Neutrophil (primary cell): ENCODE measurements around the gene DYRK1A.
"Not testable (repeated sequence)": the region's sequence is repeated elsewhere in the genome, so short reads cannot be mapped to it uniquely, and the experiment has no call there.

Source experiments
- H3K27ac ChIP-seq: fragments of 200-600 bp; sonication (generic); 2 replicates; pipeline ENCODE4 v1.5.1; 2016; ENCODE audit warnings: mild to moderate bottlenecking, moderate library complexity
- H3K27me3 ChIP-seq: fragments of 200-600 bp; sonication (generic); 2 replicates; pipeline ENCODE4 v1.6.0; 2016; ENCODE audit warnings: mild to moderate bottlenecking
- H3K36me3 ChIP-seq: fragments of 200-600 bp; sonication (generic); 2 replicates; pipeline ENCODE4 v1.5.1; 2017
- H3K4me1 ChIP-seq, 2 experiments: fragments of 200-600 bp in 1 of 2; sonication (generic) in 1 of 2; 1 replicate in 1 of 2; 2 replicates in 1 of 2; pipeline versions ENCODE4 v1.5.1 to v1.6.1; 2013 to 2016; ENCODE audit warnings: low read depth in 1 of 2, low read length in 1 of 2, mild to moderate bottlenecking in 1 of 2, moderate library complexity in 1 of 2; ENCODE audit not compliant: control insufficient read depth in 1 of 2, insufficient read depth in 1 of 2
- H3K4me3 ChIP-seq, 2 experiments: fragments of 200-600 bp in 1 of 2; sonication (generic) in 1 of 2; 1 replicate in 1 of 2; 2 replicates in 1 of 2; pipeline ENCODE4 v1.5.1; 2013 to 2016; ENCODE audit warnings: low read depth in 1 of 2, low read length in 1 of 2, mild to moderate bottlenecking in 1 of 2, moderate library complexity in 1 of 2
- H3K9me3 ChIP-seq: fragments of 200-600 bp; sonication (generic); 2 replicates; pipeline ENCODE4 v1.5.1; 2016
- TF ChIP-seq, protein P1 (sequence below): fragments of 200-600 bp; sonication (generic); IDR thresholded peaks from 2 replicates; pipeline ENCODE4 v1.5.1; 2016; ENCODE audit warnings: antibody characterized with exemption

The DYRK1A gene

DNA sequence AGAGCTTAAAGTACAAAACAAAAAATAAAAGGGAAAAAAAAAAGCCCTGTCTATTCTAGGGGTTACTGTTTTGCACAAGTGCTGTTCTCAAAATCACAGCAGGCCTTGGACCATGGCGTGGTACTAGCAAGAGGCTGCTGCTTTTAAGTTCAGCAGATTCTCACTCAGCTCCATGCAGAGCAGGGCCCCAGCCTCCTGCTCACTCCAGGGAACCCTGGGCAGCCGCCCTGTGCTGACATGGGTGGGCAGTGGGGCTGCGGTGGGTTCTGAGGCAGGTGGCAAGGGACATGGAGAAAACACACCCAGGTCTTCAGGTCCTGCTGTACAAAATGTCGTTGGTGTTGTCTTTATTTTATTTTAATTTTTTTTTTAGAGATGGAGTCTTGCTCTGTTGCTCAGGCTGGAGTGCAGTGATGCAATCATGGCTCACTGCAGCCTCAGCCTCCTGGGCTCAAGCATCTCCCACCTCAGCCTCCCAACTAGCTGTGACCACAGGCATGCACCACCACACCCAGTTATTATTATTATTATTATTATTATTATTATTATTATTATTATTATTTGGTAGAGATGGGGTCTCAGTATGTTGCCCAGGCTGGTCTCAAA lies 170.9 kb downstream of the DYRK1A start:
- no peak overlapping the region for H3K4me3 ChIP-seq
- TF ChIP-seq, protein P1, sequence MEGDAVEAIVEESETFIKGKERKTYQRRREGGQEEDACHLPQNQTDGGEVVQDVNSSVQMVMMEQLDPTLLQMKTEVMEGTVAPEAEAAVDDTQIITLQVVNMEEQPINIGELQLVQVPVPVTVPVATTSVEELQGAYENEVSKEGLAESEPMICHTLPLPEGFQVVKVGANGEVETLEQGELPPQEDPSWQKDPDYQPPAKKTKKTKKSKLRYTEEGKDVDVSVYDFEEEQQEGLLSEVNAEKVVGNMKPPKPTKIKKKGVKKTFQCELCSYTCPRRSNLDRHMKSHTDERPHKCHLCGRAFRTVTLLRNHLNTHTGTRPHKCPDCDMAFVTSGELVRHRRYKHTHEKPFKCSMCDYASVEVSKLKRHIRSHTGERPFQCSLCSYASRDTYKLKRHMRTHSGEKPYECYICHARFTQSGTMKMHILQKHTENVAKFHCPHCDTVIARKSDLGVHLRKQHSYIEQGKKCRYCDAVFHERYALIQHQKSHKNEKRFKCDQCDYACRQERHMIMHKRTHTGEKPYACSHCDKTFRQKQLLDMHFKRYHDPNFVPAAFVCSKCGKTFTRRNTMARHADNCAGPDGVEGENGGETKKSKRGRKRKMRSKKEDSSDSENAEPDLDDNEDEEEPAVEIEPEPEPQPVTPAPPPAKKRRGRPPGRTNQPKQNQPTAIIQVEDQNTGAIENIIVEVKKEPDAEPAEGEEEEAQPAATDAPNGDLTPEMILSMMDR, result no peak
- H3K9me3 ChIP-seq, result no peaks in the 10 kb centered on the region
- no peaks in the 10 kb centered on the region for H3K36me3 ChIP-seq
- H3K27ac ChIP-seq, result no peak overlapping the region
- H3K27me3 ChIP-seq, result peaks cover 41% of the 10 kb centered on the region
- H3K4me1 ChIP-seq, result no peaks in the 10 kb centered on the region

DNA sequence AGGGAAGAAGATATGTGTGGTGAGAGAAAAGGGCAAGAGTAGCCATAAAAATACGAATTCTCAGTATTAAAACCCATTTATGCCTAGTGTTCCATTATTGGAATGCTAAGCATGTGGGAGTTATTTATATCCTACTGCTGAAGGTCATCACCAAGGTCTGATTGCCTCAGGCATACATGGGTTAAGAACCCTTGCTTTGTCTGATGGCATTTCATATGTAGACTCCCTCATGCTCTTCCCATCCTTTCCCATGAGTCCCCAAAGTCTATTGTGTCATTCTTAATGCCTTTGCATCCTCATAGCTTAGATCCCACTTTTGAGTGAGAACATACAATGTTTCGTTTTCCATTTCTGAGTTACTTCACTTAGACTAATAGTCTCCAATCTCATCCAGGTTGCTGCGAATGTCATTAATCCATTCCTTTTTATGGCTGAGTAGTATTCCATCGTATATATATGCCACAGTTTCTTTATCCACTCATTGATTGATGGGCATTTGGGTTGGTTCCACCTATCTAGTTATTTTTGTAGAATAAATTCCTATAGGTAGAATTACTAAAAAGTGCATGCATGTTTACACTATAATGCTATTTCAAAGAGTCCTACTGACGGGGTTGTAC lies 172.5 kb downstream of the DYRK1A start:
- no peaks in the 10 kb centered on the region for H3K4me1 ChIP-seq
- TF ChIP-seq, protein P1, result no peak
- no peaks in the 10 kb centered on the region for H3K9me3 ChIP-seq
- H3K27me3 ChIP-seq, result peaks cover 25% of the 10 kb centered on the region
- H3K27ac ChIP-seq, result no peak overlapping the region
- no peaks in the 10 kb centered on the region for H3K36me3 ChIP-seq
- H3K4me3 ChIP-seq, result no peak overlapping the region

DNA sequence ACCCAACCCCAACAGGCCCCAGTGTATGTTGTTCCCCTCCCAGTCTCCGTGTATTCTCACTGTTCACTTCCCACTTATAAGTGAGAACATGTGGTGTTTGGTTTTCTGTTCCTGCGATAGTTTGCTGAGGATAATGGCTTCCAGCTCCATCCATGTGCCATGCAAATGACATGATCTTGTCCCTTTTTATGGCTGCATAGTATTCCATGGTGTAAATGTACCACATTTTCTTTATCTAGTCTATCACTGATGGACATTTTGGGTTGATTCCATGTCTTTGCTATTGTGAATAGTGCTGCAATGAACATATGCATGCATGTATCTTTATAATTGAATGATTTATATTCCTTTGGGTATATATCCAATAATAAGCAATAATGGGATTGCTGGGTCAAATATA lies 174.6 kb downstream of the DYRK1A start:
- H3K27me3 ChIP-seq, result peaks cover 18% of the 10 kb centered on the region
- H3K36me3 ChIP-seq, H3K4me3 ChIP-seq, H3K9me3 ChIP-seq, H3K27ac ChIP-seq, H3K4me1 ChIP-seq: not testable (repeated sequence)

DNA sequence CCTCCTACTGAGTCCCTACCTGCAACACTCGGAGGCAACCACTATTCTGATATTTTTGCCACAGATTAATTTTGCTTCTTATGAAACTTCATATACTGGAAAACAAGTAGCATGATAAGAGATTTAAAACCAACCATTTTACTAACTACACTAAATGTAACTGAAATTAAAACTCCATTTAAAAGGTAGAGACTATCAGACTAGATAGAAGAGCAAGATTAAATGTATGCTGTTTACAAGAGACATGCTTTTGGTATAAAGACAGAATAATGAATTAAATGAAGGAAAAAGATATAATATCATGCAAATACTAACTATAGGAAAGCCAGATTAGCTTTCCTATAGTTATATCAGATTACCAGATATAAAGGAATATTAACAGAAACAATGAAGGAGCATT lies 175.9 kb downstream of the DYRK1A start:
- Histone ChIP-seq H3K4me1 (peaks cover 0 to 4% of the 10 kb centered on the region in 2 experiments), H3K27ac (no peak overlapping the region), H3K9me3 (no peaks in the 10 kb centered on the region), H3K36me3 (no peaks in the 10 kb centered on the region), H3K4me3 (no peak overlapping the region), H3K27me3 (peaks cover 32% of the 10 kb centered on the region)
- TF ChIP-seq, protein P1, result no peak

DNA sequence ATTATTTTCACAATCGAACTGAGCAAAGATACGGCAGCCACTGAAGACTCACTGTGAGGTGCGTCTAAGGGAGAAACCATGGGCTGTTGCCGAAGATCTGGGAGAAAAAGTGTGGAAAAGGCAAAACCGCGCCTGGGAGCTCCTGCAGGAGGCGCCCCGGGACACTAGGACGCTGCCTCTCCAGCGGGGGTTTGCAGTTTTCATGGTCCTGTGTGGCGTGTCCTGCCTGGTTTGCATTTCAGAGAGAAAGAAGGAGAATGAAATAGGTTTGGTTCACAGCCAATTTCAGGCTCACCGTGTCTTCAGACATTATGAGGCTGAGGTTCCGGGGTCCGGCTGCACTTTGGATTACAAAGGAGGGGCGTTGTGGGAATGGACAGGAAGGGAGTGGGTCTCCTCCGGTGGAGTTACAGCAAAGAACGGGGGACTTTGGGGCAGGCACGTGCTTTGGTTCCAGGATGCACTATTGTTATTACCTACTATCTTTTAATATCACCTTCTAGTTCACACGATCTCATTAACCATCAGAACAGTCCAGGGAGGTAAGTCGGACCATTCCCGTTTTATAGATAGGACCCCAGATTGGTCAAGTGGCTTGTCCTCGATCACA lies 179.8 kb downstream of the DYRK1A start:
- no peak overlapping the region for H3K27ac ChIP-seq
- H3K36me3 ChIP-seq, result no peaks in the 10 kb centered on the region
- H3K9me3 ChIP-seq, result no peaks in the 10 kb centered on the region
- TF ChIP-seq, protein P1, result no peak
- H3K4me1 ChIP-seq, result peaks cover 0 to 4% of the 10 kb centered on the region in 2 experiments
- no peak overlapping the region for H3K4me3 ChIP-seq
- H3K27me3 ChIP-seq, result peaks cover 41% of the 10 kb centered on the region

DNA sequence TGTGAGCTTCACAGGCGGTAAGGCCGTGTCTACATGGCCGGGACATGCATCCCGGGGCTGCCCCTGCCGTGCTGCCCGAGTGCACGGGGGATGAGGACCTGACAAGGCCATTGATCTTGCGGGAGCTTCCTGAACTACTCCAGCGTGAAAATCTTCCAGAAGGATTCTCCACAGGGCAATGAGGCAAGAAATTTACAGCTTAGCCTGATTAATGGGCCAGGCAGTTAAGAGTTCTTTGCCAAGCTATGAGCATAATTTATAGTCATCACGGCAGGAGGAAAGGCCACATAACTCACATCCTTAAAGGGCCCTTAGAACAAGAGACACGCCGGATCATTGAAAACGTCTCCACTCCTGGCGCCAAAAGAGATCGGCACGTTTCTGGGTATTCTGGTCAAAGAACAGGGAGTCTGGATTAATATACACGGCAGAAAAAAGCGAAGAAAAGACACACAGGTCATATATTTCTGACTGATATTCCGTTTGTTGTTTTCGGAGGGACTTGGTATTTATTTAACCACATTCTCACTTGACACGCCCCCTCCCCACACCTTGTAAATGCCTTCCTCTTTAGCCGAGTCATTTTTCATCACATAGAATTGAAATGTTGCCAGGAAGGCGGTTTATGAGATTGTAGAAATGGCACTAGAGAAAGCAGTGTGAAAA lies 180.5 kb downstream of the DYRK1A start:
- H3K27me3 ChIP-seq, result peaks cover 41% of the 10 kb centered on the region
- no peaks in the 10 kb centered on the region for H3K9me3 ChIP-seq
- peaks cover 0 to 4% of the 10 kb centered on the region in 2 experiments for H3K4me1 ChIP-seq
- no peak overlapping the region for H3K4me3 ChIP-seq
- no peaks in the 10 kb centered on the region for H3K36me3 ChIP-seq
- TF ChIP-seq, protein P1, result no peak
- no peak overlapping the region for H3K27ac ChIP-seq
